ENCODE measurements around the gene MTERF4. TPM values are rescaled to one million over a fixed set of nuclear protein-coding genes. Genes with fewer than 3 reads are reported as not detected.

MTERF4 gene
- total and polyA plus RNA-seq, 8 donors = 3.2 to 85.7 (median 29.2) TPM

- no peaks in the 10 kb centered on the region for H3K9me3 ChIP-seq
- H3K4me3 ChIP-seq = no peak overlapping the region
- H3K36me3 ChIP-seq = peaks cover 13 to 90% (median 79%) of the 10 kb centered on the region in 4 donors
- H3K27ac ChIP-seq = no peak overlapping the region
- no peaks in the 10 kb centered on the region for H3K4me1 ChIP-seq
- intact Hi-C loops (cut with DNase I; ENCODE audit: low total_unique reads) = no loop called here
- 72 to 82% (median 79%) methylated on average over 14 of the region's 14 CpGs for WGBS, 5 donors
- H3K27me3 ChIP-seq = no peaks in the 10 kb centered on the region
- DNase-seq = peak in 1 of 2 donors; percentile 24
- no peak for TF ChIP-seq POLR2A (IDR thresholded peaks at IDR 0.05)
- TF ChIP-seq CTCF (IDR thresholded peaks at IDR 0.05) = no peak
- no peak for TF ChIP-seq EP300 (IDR thresholded peaks at IDR 0.05)
- no peak for TF ChIP-seq POLR2AphosphoS5 (IDR thresholded peaks at IDR 0.05)
Observed at GRCh38 chr2:241072553-241073165, 29.4 kb downstream of the MTERF4 start.

- no peaks in the 10 kb centered on the region for H3K27me3 ChIP-seq
- no peaks in the 10 kb centered on the region for H3K4me1 ChIP-seq
- WGBS, 5 donors = 73 to 82% (median 79%) methylated on average over 6 to 9 of the region's 9 CpGs
- H3K4me3 ChIP-seq = no peak overlapping the region
- TF ChIP-seq POLR2AphosphoS5 (IDR thresholded peaks at IDR 0.05) (no peak), CTCF (IDR thresholded peaks at IDR 0.05) (no peak), EP300 (IDR thresholded peaks at IDR 0.05) (no peak), POLR2A (IDR thresholded peaks at IDR 0.05) (no peak)
- intact Hi-C loops (cut with DNase I; ENCODE audit: low total_unique reads) = no loop called here
- DNase-seq = no peak
- H3K36me3 ChIP-seq = peaks cover 13 to 95% (median 84%) of the 10 kb centered on the region in 4 donors
- H3K9me3 ChIP-seq = no peaks in the 10 kb centered on the region
- no peak overlapping the region for H3K27ac ChIP-seq
Observed at GRCh38 chr2:241072151-241072550, 29.9 kb downstream of the MTERF4 start.

GRCh38 chr2:241071677-241072111, 30.4 kb downstream of the MTERF4 start:
- 80 to 84% (median 81%) methylated on average over 8 to 25 of the region's 25 CpGs for WGBS, 5 donors
- Histone ChIP-seq H3K27me3 (no peaks in the 10 kb centered on the region), H3K4me3 (no peak overlapping the region), H3K36me3 (peaks cover 13 to 99% (median 88%) of the 10 kb centered on the region in 4 donors), H3K27ac (no peak overlapping the region), H3K4me1 (no peaks in the 10 kb centered on the region), H3K9me3 (no peaks in the 10 kb centered on the region)
- no peak for TF ChIP-seq EP300 (IDR thresholded peaks at IDR 0.05)
- intact Hi-C loops (cut with DNase I; ENCODE audit: low total_unique reads) = no loop called here
- DNase-seq = no peak

GRCh38 chr2:241070811-241071676, 31.0 kb downstream of the MTERF4 start:
- Histone ChIP-seq H3K9me3 (no peaks in the 10 kb centered on the region), H3K4me3 (no peak overlapping the region), H3K4me1 (no peaks in the 10 kb centered on the region), H3K27me3 (no peaks in the 10 kb centered on the region), H3K36me3 (peaks cover 13 to 99% (median 90%) of the 10 kb centered on the region in 4 donors), H3K27ac (no peak overlapping the region)
- intact Hi-C loops (cut with DNase I; ENCODE audit: low total_unique reads) = no loop called here
- WGBS, 5 donors = 83 to 90% (median 86%) methylated on average over 15 to 31 of the region's 31 CpGs
- no peak for DNase-seq
- no peak for TF ChIP-seq POLR2AphosphoS5 (IDR thresholded peaks at IDR 0.05)
- no peak for TF ChIP-seq CTCF (IDR thresholded peaks at IDR 0.05)
- TF ChIP-seq POLR2A (IDR thresholded peaks at IDR 0.05) = no peak
- no peak for TF ChIP-seq EP300 (IDR thresholded peaks at IDR 0.05)
